ENCODE measurements around the gene ZDHHC15. TPM values are rescaled to one million over a fixed set of nuclear protein-coding genes. Genes with fewer than 3 reads are reported as not detected.
"Not testable (repeated sequence)": the region's sequence is repeated elsewhere in the genome, so short reads cannot be mapped to it uniquely, and the experiment has no call there.

The ZDHHC15 gene
- total RNA-seq, 2 experiments from 2014 or later = not detected

GRCh38 chrX:75421688-75422230, 101.1 kb downstream of the ZDHHC15 start:
- BruUV-seq (replicated peaks) = no TSS peak
- no peak for TF ChIP-seq EZH2phosphoT487 (IDR thresholded peaks at IDR 0.05; ENCODE audit: borderline replicate concordance, low read depth, low read length)

GRCh38 chrX:75407153-75407552, 115.7 kb downstream of the ZDHHC15 start:
- H3K27ac ChIP-seq (ENCODE audit: low read depth, low read length, poor library complexity, severe bottlenecking); BruUV-seq (replicated peaks): not testable (repeated sequence)

More at GRCh38 chrX:75421688-75422230, 101.1 kb downstream of the ZDHHC15 start:
- no peaks in the 10 kb centered on the region for H3K9me2 ChIP-seq (ENCODE audit: insufficient read depth, low read length)
- H3K36me3 ChIP-seq (ENCODE audit: insufficient read depth, low read length) = no peaks in the 10 kb centered on the region
- H3K4me3 ChIP-seq (ENCODE audit: low read depth, low read length, poor library complexity, severe bottlenecking) = no peak overlapping the region
- H3K27ac ChIP-seq (ENCODE audit: low read depth, low read length, poor library complexity, severe bottlenecking) = no peak overlapping the region
- no peaks in the 10 kb centered on the region for H3K79me2 ChIP-seq (ENCODE audit: insufficient read depth, low read depth, low read length)
- H3K4me2 ChIP-seq (ENCODE audit: low read length) = no peak overlapping the region
- POLR2A ChIA-PET = no interaction called here
- no peaks in the 10 kb centered on the region for H3K4me1 ChIP-seq (ENCODE audit: insufficient read depth, low read length, poor library complexity, severe bottlenecking)
- no peak for DNase-seq (ENCODE audit: low spot score)
- no peak overlapping the region for H2AFZ ChIP-seq (ENCODE audit: low read length)
- CTCF ChIA-PET (ENCODE audit: unreplicated experiment) = no interaction called here
- intact Hi-C loops (cut with micrococcal nuclease; ENCODE audit: unreplicated experiment) = no loop called here
- no peaks in the 10 kb centered on the region for H3K9me3 ChIP-seq (ENCODE audit: low read length)
- H4K20me1 ChIP-seq (ENCODE audit: insufficient read depth, low read length) = no peaks in the 10 kb centered on the region

GRCh38 chrX:75390470-75390869, 132.4 kb downstream of the ZDHHC15 start:
- no peaks in the 10 kb centered on the region for H3K9me3 ChIP-seq (ENCODE audit: low read length)
- BruUV-seq (replicated peaks) = no TSS peak
- no peaks in the 10 kb centered on the region for H4K20me1 ChIP-seq (ENCODE audit: insufficient read depth, low read length)
- POLR2A ChIA-PET = no interaction called here
- no peak overlapping the region for H3K27ac ChIP-seq (ENCODE audit: low read depth, low read length, poor library complexity, severe bottlenecking)
- intact Hi-C loops (cut with micrococcal nuclease; ENCODE audit: unreplicated experiment) = no loop called here
- no peak for DNase-seq (ENCODE audit: low spot score)
- H3K36me3 ChIP-seq (ENCODE audit: insufficient read depth, low read length) = no peaks in the 10 kb centered on the region
- CTCF ChIA-PET (ENCODE audit: unreplicated experiment) = no interaction called here
- H3K4me1 ChIP-seq (ENCODE audit: insufficient read depth, low read length, poor library complexity, severe bottlenecking) = no peaks in the 10 kb centered on the region
- TF ChIP-seq EZH2phosphoT487 (IDR thresholded peaks at IDR 0.05; ENCODE audit: borderline replicate concordance, low read depth, low read length) = no peak
- no peak for TF ChIP-seq CTCF (conservative IDR thresholded peaks at IDR 0.05; ENCODE audit: low read length)
- H3K4me2 ChIP-seq (ENCODE audit: low read length) = no peak overlapping the region
- no peaks in the 10 kb centered on the region for H3K9me2 ChIP-seq (ENCODE audit: insufficient read depth, low read length)
- no peak overlapping the region for H2AFZ ChIP-seq (ENCODE audit: low read length)
- H3K4me3 ChIP-seq (ENCODE audit: low read depth, low read length, poor library complexity, severe bottlenecking) = no peak overlapping the region
- no peaks in the 10 kb centered on the region for H3K79me2 ChIP-seq (ENCODE audit: insufficient read depth, low read depth, low read length)

More at GRCh38 chrX:75407153-75407552, 115.7 kb downstream of the ZDHHC15 start:
- H3K4me3 ChIP-seq (ENCODE audit: low read depth, low read length, poor library complexity, severe bottlenecking); H3K4me1 ChIP-seq (ENCODE audit: insufficient read depth, low read length, poor library complexity, severe bottlenecking); H4K20me1 ChIP-seq (ENCODE audit: insufficient read depth, low read length); H3K9me2 ChIP-seq (ENCODE audit: insufficient read depth, low read length); H3K4me2 ChIP-seq (ENCODE audit: low read length); H3K79me2 ChIP-seq (ENCODE audit: insufficient read depth, low read depth, low read length); intact Hi-C loops (cut with micrococcal nuclease; ENCODE audit: unreplicated experiment); H2AFZ ChIP-seq (ENCODE audit: low read length); H3K9me3 ChIP-seq (ENCODE audit: low read length); CTCF ChIA-PET (ENCODE audit: unreplicated experiment); DNase-seq (ENCODE audit: low spot score); POLR2A ChIA-PET; H3K36me3 ChIP-seq (ENCODE audit: insufficient read depth, low read length): not testable (repeated sequence)

- Histone ChIP-seq H3K79me2 (ENCODE audit: insufficient read depth, low read depth, low read length) (no peaks in the 10 kb centered on the region), H2AFZ (ENCODE audit: low read length) (no peak overlapping the region), H4K20me1 (ENCODE audit: insufficient read depth, low read length) (no peaks in the 10 kb centered on the region), H3K4me2 (ENCODE audit: low read length) (no peak overlapping the region), H3K9me3 (ENCODE audit: low read length) (no peaks in the 10 kb centered on the region), H3K9me2 (ENCODE audit: insufficient read depth, low read length) (no peaks in the 10 kb centered on the region), H3K4me3 (ENCODE audit: low read depth, low read length, poor library complexity, severe bottlenecking) (no peak overlapping the region), H3K36me3 (ENCODE audit: insufficient read depth, low read length) (no peaks in the 10 kb centered on the region), H3K4me1 (ENCODE audit: insufficient read depth, low read length, poor library complexity, severe bottlenecking) (no peaks in the 10 kb centered on the region), H3K27ac (ENCODE audit: low read depth, low read length, poor library complexity, severe bottlenecking) (no peak overlapping the region)
- CTCF ChIA-PET (ENCODE audit: unreplicated experiment) = no interaction called here
- POLR2A ChIA-PET = interaction anchor here (0.6 kb wide), 1 partner anchor 300 kb away, joined by 3 read pairs; no protein-coding TSS in a partner anchor
- DNase-seq (ENCODE audit: low spot score) = no peak
- intact Hi-C loops (cut with micrococcal nuclease; ENCODE audit: unreplicated experiment) = no loop called here
- BruUV-seq (replicated peaks) = no TSS peak
- TF ChIP-seq EZH2phosphoT487 (IDR thresholded peaks at IDR 0.05; ENCODE audit: borderline replicate concordance, low read depth, low read length) (no peak), CTCF (conservative IDR thresholded peaks at IDR 0.05; ENCODE audit: low read length) (no peak)
These were observed 153.1 kb downstream of the ZDHHC15 start for GRCh38 chrX:75369721-75370120.
